K562 (cell line): Measurements from ENCODE around the gene ANXA9. TPM values are rescaled to one million over a fixed set of nuclear protein-coding genes. Genes with fewer than 3 reads are reported as not detected.

Experiments
- ATAC-seq: fragments of 200-7000 bp; cut with Tn5 transposase; 3 replicates; pipeline ENCODE4 v1.9.1; 2020; ENCODE audit warnings: moderate library complexity
- BruUV-seq: library from RNA; stranded (reverse); fragments of 400-500 nt; replicated peaks from 2 replicates; lab custom pipeline; 2021; lab: Mats Ljungman, UMichigan
- CTCF ChIA-PET: fragments of 300-600 bp; formaldehyde crosslinking; extraction: SDS; loops from one replicate; lab custom pipeline; 2021; ENCODE audit warnings: low intra/inter-chr PET ratio; lab: Yijun Ruan, JAX
- POLR2A ChIA-PET: fragments of 300-600, 350-650 bp; sonication (Branson Sonifier 250); formaldehyde crosslinking; extraction: SDS; loops from one replicate; lab custom pipeline; 2021; ENCODE audit warnings: antibody characterized with exemption, inconsistent platforms; lab: Yijun Ruan, JAX
- DNase-seq, 4 experiments: peaks; one replicate each; pipeline versions ENCODE4 v3.0.0 to v3.0.0-alpha.2; 2011 to 2018; ENCODE audit warnings: low spot score in 3 of 4, mixed read lengths in 3 of 4; ENCODE audit errors: extremely low read depth in 1 of 4
- FAIRE-seq: peaks from 2 replicates; lab custom pipeline; 2011; peaks lifted over from hg19 to GRCh38; lab: Jason Lieb, UNC
- H2AFZ ChIP-seq: 2 replicates; pipeline ENCODE4 v1.6.0; 2011; ENCODE audit warnings: low read depth, low read length, control low read depth, inconsistent platforms
- H3K27ac ChIP-seq: fragments of 200-600 bp; 3 replicates; pipeline ENCODE4 v1.8.0; 2011; ENCODE audit warnings: low read depth, mild to moderate bottlenecking, control low read depth, inconsistent platforms, low read length, moderate library complexity, mixed read lengths; ENCODE audit errors: extremely low read depth
- H3K27me3 ChIP-seq, 2 experiments: fragments of 300-600 bp in 1 of 2; 2 replicates in 1 of 2; 3 replicates in 1 of 2; pipeline versions ENCODE4 v1.6.0 to v1.8.0; 2011; ENCODE audit warnings: inconsistent platforms in 2 of 2, low read length in 2 of 2, mild to moderate bottlenecking in 1 of 2, mixed read lengths in 1 of 2, moderate library complexity in 1 of 2; ENCODE audit not compliant: control insufficient read depth in 2 of 2, insufficient read depth in 2 of 2
- H3K36me3 ChIP-seq: fragments of 300-600 bp; 3 replicates; pipeline ENCODE4 v1.8.0; 2011; ENCODE audit warnings: mild to moderate bottlenecking, low read length, inconsistent platforms; ENCODE audit not compliant: control insufficient read depth, insufficient read depth
- H3K4me1 ChIP-seq, 2 experiments: fragments of 200-600 bp in 1 of 2; replicated peaks in 1 of 2; 2 replicates in 1 of 2; 3 replicates in 1 of 2; pipeline versions ENCODE4 v1.5.1 to v1.8.0; 2011; ENCODE audit warnings: inconsistent platforms in 2 of 2, low read length in 2 of 2, mild to moderate bottlenecking in 1 of 2, mixed read lengths in 1 of 2, moderate library complexity in 1 of 2; ENCODE audit not compliant: control insufficient read depth in 2 of 2, insufficient read depth in 2 of 2
- H3K4me2 ChIP-seq: 2 replicates; pipeline ENCODE4 v1.6.1; 2011; ENCODE audit warnings: low read length, control low read depth, inconsistent platforms, mixed read lengths; ENCODE audit not compliant: insufficient read depth
- H3K4me3 ChIP-seq: fragments of 200-600 bp; sonication (generic), shearing (Covaris generic); 2 replicates; pipeline ENCODE4 v1.5.1; 2016; ENCODE audit warnings: control low read depth, inconsistent platforms
- H3K79me2 ChIP-seq: fragments of 200-600 bp; 3 replicates; pipeline ENCODE4 v1.8.0; 2011; ENCODE audit warnings: low read length, inconsistent platforms; ENCODE audit not compliant: control insufficient read depth, insufficient read depth
- H3K9ac ChIP-seq, 2 experiments: 2 replicates each; pipeline versions ENCODE4 v1.6.0 to v1.6.1; 2011; ENCODE audit warnings: low read depth in 2 of 2, low read length in 2 of 2, control low read depth in 1 of 2, inconsistent platforms in 1 of 2, mild to moderate bottlenecking in 1 of 2, mixed read lengths in 1 of 2; ENCODE audit not compliant: insufficient read depth in 1 of 2
- H3K9me1 ChIP-seq: one replicate; pipeline ENCODE4 v1.6.0; 2011; ENCODE audit warnings: inconsistent platforms, mild to moderate bottlenecking, low read length, moderate library complexity; ENCODE audit not compliant: control insufficient read depth, insufficient read depth
- H3K9me3 ChIP-seq: replicated peaks from 2 replicates; pipeline ENCODE4 v1.5.1; 2011; ENCODE audit warnings: low read depth, low read length, inconsistent platforms; ENCODE audit not compliant: control insufficient read depth, insufficient read depth
- H4K20me1 ChIP-seq: replicated peaks from 2 replicates; pipeline ENCODE4 v1.6.1; 2011; ENCODE audit warnings: low read length, inconsistent platforms, mixed read lengths; ENCODE audit not compliant: control insufficient read depth, insufficient read depth
- BRD4 ChIP-seq: fragments of 200-600 bp; sonication (generic); IDR thresholded peaks from 2 replicates; pipeline ENCODE4 v1.6.1; 2017; ENCODE audit warnings: inconsistent platforms
- CEBPB ChIP-seq: fragments of 450-650 bp; IDR thresholded peaks from 2 replicates; pipeline ENCODE4 v1.6.1; 2016; ENCODE audit warnings: missing genetic modification characterization, missing compliant biosample characterization
- E2F3 ChIP-seq: fragments of 250-450 bp; sonication (Bioruptor Pico); IDR thresholded peaks from 2 replicates; pipeline ENCODE4 v1.4.0; 2020; ENCODE audit warnings: mild to moderate bottlenecking
- KLF6 ChIP-seq: fragments of 250-450 bp; sonication (Bioruptor Pico); IDR thresholded peaks from 2 replicates; pipeline ENCODE4 v1.4.0; 2020; ENCODE audit warnings: mild to moderate bottlenecking, moderate library complexity, borderline replicate concordance
- MIER1 ChIP-seq: fragments of 450-650 bp; IDR thresholded peaks from 2 replicates; pipeline ENCODE4 v1.6.1; 2016; ENCODE audit warnings: antibody characterized with exemption, mild to moderate bottlenecking, low read depth
- NFE2 ChIP-seq: IDR thresholded peaks from 2 replicates; pipeline ENCODE4 v1.6.1; 2014; ENCODE audit warnings: antibody characterized with exemption, low read depth
- SPI1 ChIP-seq: IDR thresholded peaks from 2 replicates; pipeline ENCODE4 v1.6.1; 2011; ENCODE audit warnings: low read depth, low read length, control low read depth, borderline replicate concordance
- TAF15 ChIP-seq: fragments of 200-400 bp; formaldehyde crosslinking; IDR thresholded peaks from 2 replicates; pipeline ENCODE4 v1.6.1; 2017; ENCODE audit warnings: mild to moderate bottlenecking, low read depth, low read length, moderate library complexity
- TARDBP ChIP-seq: fragments of 450-650 bp; IDR thresholded peaks from 2 replicates; pipeline ENCODE4 v1.6.1; 2016
- TRIM25 ChIP-seq: fragments of 450-650 bp; IDR thresholded peaks from 2 replicates; pipeline ENCODE4 v1.7.0; 2016; ENCODE audit warnings: borderline replicate concordance
- ZNF121 ChIP-seq: sonication (generic); formaldehyde crosslinking; conservative IDR thresholded peaks from 2 replicates; pipeline ENCODE4 v1.8.0; 2022; ENCODE audit warnings: missing genetic modification reagents
- ZNF184 ChIP-seq: sonication (generic); formaldehyde crosslinking; IDR thresholded peaks from 2 replicates; pipeline ENCODE4 v1.5.0; 2020; ENCODE audit warnings: missing genetic modification reagents
- ZNF699 ChIP-seq: fragments of 250-450 bp; sonication (Bioruptor Pico); IDR thresholded peaks from 2 replicates; pipeline ENCODE4 v1.8.0; 2021; ENCODE audit warnings: mild to moderate bottlenecking, moderate library complexity; ENCODE audit not compliant: insufficient replicate concordance
- ZNF778 ChIP-seq: fragments of 450-650 bp; formaldehyde crosslinking; IDR thresholded peaks from 2 replicates; pipeline ENCODE4 v1.4.0; 2020; ENCODE audit warnings: mild to moderate bottlenecking, moderate library complexity
- WGBS: fragments of 100-300 bp; shearing (Covaris generic); methylation state at CpG from one replicate; pipeline ENCODE4 v1.1.6; 2016; ENCODE audit warnings: low coverage, mixed read lengths; ENCODE audit not compliant: insufficient coverage; ENCODE audit errors: missing lambda C conversion rate; 5-methylcytosine and 5-hydroxymethylcytosine counted together
- in situ Hi-C: fragments of 300-500 bp; cut with MboI; formaldehyde crosslinking; loops from 4 replicates; pipeline ENCODE4 v1.15.0; 2018; ENCODE audit warnings: inconsistent platforms, mixed read lengths
- intact Hi-C: fragments of 100-400 bp; cut with micrococcal nuclease; formaldehyde crosslinking; loops from 2 replicates; pipeline ENCODE4 v1.14.2; 2022
- polyA plus RNA-seq, 8 experiments: library from polyadenylated mRNA; depleted of rRNA in 4 of 8; stranded (reverse) in 5 of 8; unstranded in 3 of 8; fragments of >200 nt; fragmentation: Nextera tagmentation in 2 of 8; fragmentation: Illumina TruSeq in 1 of 8; extraction: Ambion mirVana in 2 of 8; extraction: Trizol in 1 of 8; gene quantifications; 2 replicates each; pipeline versions ENCODE4 v1.2.1 to v1.2.3, GENCODE V29; 2011 to 2014; ENCODE audit warnings: inconsistent platforms in 1 of 8, missing spikeins in 1 of 8
- total RNA-seq, 7 experiments: library from RNA; depleted of rRNA in 6 of 7; stranded (reverse); fragments of >200 nt in 6 of 7; fragmentation: Illumina TruSeq in 2 of 7; extraction: Trizol in 2 of 7; gene quantifications; 2 replicates each; pipeline versions ENCODE4 v1.2.1 to v1.2.3, GENCODE V29; 2011 to 2021; ENCODE audit warnings: low replicate concordance in 1 of 7
- TF ChIP-seq, protein P1 (sequence below): fragments of 250-450 bp; sonication (Bioruptor Pico); IDR thresholded peaks from 2 replicates; pipeline ENCODE4 v1.8.0; 2021; ENCODE audit warnings: moderate library complexity, mild to moderate bottlenecking, inconsistent platforms

ANXA9 gene
- total and polyA plus RNA-seq, 9 of the 15 experiments (the other 6 are each of a cell fraction or from before 2014, with no cell fraction given): 0.24 to 1.6 (median 0.57) TPM

- TF ChIP-seq TRIM25 (0 out of 2 replicates have a peak, but pooled peaks have one; percentile 77), ZNF778 (CRISPR knock-in tag) (no peak), E2F3 (CRISPR knock-in tag) (no peak), TARDBP (no peak), BRD4 (no peak), MIER1 (no peak), CEBPB (tag) (no peak), TAF15 (no peak)
Observed at GRCh38 chr1:151008244-151009205, 26.4 kb downstream of the ANXA9 start, which contains the start of gene PRUNE1 (continued).

- H3K27ac ChIP-seq: peak overlapping the region; percentile 92
- peak overlapping the region; percentile 96 for H2AFZ ChIP-seq
- peak in 1 of 4 experiments; percentile 55 for DNase-seq
- peak overlapping the region; percentile 87 for H3K4me3 ChIP-seq
- in situ Hi-C loops: no loop called here
- peak overlapping the region; percentile 100 for H3K4me2 ChIP-seq
- H3K9ac ChIP-seq: peak overlapping the region; percentile 88 to 95
- ChIA-PET CTCF (no interaction called here), POLR2A (interaction anchor here (0.6 to 1.2 kb wide), 4 partner anchors 23 to 381 kb away, joined by 3 to 4 read pairs (median 3); partner anchors contain the start of gene GABPB2)
- H3K79me2 ChIP-seq: peaks cover 50% of the 10 kb centered on the region
- intact Hi-C loops: loop anchor here (5.0 kb wide), 2 partner anchors 48 to 63 kb away; partner anchors contain the start of genes CDC42SE1 and GABPB2
- H3K9me1 ChIP-seq: no peaks in the 10 kb centered on the region
- peaks cover 13% of the 10 kb centered on the region; the same call in 2 of the 3 replicates for H3K36me3 ChIP-seq
- FAIRE-seq: no peak
- 0% methylated on average over 3 of the region's 3 CpGs for WGBS
- H3K9me3 ChIP-seq: no peaks in the 10 kb centered on the region
- peaks cover 44 to 52% of the 10 kb centered on the region in 2 experiments for H3K4me1 ChIP-seq
- no peaks in the 10 kb centered on the region for H4K20me1 ChIP-seq
- peak; percentile 31; the same call in 2 of the 3 replicates for ATAC-seq
- H3K27me3 ChIP-seq: no peaks in the 10 kb centered on the region
- BruUV-seq: no TSS peak
- TF ChIP-seq NFE2 (no peak), KLF6 (no peak), ZNF184 (no peak), ZNF121 (no peak), SPI1 (no peak), ZNF699 (no peak)
- TF ChIP-seq, protein P1, sequence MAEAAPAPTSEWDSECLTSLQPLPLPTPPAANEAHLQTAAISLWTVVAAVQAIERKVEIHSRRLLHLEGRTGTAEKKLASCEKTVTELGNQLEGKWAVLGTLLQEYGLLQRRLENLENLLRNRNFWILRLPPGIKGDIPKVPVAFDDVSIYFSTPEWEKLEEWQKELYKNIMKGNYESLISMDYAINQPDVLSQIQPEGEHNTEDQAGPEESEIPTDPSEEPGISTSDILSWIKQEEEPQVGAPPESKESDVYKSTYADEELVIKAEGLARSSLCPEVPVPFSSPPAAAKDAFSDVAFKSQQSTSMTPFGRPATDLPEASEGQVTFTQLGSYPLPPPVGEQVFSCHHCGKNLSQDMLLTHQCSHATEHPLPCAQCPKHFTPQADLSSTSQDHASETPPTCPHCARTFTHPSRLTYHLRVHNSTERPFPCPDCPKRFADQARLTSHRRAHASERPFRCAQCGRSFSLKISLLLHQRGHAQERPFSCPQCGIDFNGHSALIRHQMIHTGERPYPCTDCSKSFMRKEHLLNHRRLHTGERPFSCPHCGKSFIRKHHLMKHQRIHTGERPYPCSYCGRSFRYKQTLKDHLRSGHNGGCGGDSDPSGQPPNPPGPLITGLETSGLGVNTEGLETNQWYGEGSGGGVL (CRISPR knock-in tag): no peak
Observed at GRCh38 chr1:151009206-151009587, 27.1 kb downstream of the ANXA9 start.
